A204.1 (cell line): Measurements from ENCODE around the gene FCN2.

Source experiments
- FAIRE-seq: peaks from 2 replicates; lab custom pipeline; 2012; peaks lifted over from hg19 to GRCh38; lab: Jason Lieb, UNC

FCN2 gene

GRCh38 chr9:134880484-134881312, at the start of gene FCN2:
TSS of gene FCN2 (plus strand) at chr9:134880810. CDS start at chr9:134880822, 12 bp downstream.
- FAIRE-seq, result no peak

DNA sequence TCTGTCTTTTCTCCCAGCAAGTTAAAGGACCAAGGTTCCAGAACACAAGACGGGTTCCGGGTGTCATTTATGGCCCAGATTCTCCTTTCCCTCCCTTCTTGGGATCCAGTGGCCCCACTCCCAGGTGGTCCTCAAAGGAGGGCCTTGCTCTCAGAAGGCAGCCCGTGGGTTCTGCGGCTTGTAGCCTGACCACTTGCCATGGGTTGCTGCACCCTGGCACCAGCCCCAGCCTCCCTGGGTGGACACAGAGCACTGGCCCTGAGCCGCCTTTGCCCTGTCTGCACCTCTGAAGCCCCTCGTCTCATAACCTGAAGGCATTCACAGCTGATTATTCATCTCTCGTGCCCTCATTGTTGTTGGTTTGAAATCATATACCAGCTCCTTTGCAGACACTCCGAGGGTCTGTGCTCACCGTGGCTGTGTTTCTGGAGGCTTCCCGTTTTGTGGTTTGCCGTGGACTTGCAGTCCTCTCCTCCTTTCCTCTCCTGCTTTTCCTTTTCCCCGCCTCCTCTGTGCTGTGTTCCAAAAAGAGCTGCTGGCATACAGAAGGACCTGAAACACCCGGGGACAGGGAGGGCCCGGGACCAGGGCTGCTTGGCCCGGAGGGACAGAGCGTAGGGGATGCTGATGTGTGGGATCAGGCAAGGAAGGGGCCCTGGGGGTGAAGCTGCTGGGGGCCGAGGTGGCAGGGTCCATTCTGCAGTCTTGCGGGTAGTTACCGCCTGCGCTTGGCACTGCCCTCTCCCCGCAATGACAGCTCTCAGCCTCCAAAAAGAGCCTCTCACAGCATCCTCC, 49.5 kb upstream of the FCN2 start:
- no peak for FAIRE-seq

- no peak for FAIRE-seq
Observed at GRCh38 chr9:134832471-134832870, 48.1 kb upstream of the FCN2 start.

DNA sequence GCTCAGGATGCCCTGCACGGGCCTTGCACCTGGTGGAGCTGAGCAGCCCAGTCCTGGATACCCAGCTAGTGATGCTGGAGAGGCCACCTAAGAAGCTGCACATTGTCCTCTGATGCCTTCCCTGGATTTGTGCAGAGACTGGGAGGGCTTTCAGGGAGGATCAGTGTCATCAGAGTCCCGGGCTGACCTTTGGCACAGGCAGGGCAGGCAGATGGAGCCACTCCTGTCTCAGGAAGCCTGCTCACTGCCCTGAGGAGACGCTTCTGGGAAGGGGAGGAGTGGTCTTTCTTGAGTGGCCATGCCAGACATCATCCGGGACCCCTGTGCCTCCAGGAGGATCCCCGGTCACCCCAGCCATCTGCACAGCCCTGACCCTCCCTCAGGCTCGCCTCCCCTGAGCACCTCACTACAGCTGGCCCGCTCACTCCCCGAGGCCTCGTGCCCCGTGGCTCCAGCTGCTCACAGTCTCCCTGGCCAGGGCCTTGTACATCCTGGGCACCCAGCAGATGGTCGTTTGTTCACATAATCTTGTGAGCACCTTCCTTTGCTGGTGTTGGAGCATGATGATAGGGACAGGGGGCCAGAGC, 47.2 kb upstream of the FCN2 start:
- FAIRE-seq, result no peak

DNA sequence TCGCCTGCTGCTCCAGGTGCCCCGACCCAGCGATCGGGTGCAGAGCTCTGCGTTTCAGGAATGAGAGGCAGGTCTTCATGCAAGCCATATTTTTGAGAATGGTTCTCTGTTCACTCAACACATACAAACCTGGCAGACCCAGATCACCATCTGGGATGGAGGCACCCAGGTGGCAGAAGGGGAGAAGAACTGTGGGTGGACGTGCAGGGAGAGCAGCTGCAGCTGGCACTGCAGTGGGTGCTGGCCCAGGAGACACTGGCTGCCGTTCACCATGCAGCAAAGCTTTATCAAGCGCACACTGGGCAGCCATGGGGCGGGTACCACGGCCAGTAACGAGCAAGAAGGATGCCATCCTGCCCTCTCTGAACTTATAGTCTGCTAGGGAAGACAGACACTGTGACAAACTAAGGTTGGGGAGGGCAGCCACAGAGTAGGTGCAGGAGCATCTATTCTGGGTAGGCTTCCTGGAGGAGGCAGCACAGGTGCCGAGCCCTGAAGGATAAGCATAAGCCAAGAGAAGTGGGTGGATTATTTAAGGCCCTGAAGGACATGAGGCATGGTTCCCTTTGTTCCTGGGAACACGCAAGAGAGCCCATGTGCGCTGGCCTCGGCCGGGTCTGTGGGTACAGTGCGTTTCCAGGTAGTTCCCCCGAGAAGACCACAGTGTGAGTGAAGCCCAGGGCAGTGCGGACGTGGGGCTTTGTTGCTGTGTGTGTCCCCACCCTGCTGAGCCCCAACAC, 46.2 kb upstream of the FCN2 start:
- FAIRE-seq, result no peak

DNA sequence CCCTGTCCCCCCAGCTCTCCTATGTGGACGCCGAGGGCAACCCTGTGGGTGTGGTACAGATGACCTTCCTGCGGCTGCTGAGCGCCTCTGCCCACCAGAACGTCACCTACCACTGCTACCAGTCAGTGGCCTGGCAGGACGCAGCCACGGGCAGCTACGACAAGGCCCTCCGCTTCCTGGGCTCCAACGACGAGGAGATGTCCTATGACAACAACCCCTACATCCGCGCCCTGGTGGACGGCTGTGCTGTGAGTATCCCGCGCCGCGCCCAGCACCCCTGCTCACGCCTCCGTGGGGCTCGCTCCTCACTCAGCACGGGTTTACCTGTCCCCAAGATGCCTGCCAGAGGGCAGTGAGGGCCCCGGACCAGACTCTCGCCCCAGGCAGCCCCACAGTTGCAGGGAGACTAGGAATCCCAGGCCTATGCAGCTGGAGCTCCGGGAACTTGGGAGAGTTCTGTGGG, 45.6 kb upstream of the FCN2 start:
- FAIRE-seq, result no peak

- no peak for FAIRE-seq
Observed at GRCh38 chr9:134835448-134835847, 45.2 kb upstream of the FCN2 start.

- no peak for FAIRE-seq
Observed at GRCh38 chr9:134835987-134836386, 44.6 kb upstream of the FCN2 start.

DNA sequence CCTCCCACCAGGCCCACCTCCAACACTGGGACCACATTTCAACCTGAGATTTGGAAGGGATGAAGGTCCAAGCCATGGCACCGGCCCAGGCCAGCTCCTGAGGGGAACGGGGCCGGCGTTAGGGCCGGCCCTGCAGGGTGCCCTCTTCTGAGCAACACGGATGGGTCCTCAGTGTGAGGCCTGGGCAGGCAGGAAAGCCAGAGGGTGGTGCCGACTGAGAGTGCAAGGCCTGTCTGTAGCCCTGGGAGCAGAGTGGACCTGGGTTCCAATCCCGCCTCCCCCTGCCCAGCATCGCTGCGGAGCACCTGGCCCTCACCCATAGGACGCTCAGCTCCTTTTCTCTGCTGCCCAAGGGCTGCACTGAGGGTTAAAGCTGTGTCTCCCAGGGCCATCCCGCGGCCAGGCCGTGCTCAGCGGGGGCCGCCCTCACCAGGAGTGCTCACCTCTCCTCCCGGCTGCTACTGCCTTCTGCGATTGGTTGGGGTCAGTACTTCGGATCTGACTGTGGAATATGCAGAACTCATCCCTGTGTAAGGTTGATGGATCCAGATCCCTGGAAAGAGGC, 44.1 kb upstream of the FCN2 start:
- no peak for FAIRE-seq

- no peak for FAIRE-seq
Observed at GRCh38 chr9:134837529-134837928, 43.1 kb upstream of the FCN2 start.

- FAIRE-seq, result no peak
Observed at GRCh38 chr9:134838651-134839454, 41.8 kb upstream of the FCN2 start.

DNA sequence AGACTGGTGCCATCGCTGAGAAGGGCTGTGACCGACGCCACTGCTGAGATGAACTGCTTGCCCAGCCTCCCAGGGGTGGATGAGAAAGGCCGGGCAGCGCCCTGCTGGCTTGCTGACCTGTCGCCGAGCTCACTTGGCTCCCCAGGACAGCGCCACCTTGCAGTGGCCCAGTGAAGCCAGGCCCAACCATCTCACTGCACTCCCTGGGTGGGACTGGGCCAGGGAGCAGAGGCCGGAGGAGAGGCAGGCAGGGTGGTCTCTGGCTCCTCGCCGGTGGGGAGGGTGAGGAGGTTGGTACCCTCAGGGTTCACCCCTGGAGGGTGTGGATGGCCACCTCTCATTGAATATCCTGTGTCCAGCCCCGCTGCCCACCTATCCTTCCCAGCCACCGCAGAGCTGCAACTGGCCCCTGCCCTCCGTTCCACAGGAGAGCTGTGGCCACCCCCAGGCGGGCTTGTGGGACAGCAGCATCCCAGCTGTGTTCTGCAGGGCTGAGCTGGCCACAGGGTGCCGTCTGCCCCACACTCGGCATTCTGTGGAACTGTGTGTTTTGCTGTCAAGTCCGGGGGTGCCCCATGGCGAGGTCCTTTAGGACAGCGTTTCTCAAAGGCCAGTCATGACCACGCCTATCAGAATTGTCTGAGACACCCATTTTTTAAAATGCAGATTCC, 41.0 kb upstream of the FCN2 start:
- no peak for FAIRE-seq

DNA sequence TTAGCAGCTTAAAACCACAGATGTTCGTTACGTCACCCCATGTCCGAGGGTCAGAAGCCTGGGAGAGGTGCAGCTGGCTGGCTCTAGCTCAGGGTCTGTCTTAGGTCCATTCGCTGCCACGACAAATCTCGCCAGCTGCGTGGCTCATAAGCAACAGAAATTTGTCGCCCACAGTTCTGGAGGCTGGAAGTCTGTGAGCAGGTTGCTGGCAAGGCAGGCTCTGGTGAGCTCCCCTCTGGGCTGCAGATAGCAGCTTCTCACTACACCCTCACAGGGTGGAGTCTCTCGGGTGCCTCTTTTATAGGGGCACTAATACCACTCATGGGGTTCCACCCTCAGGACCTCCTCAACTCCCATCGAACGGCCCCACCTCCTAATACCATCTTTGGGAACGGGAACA, 40.1 kb upstream of the FCN2 start:
- no peak for FAIRE-seq

DNA sequence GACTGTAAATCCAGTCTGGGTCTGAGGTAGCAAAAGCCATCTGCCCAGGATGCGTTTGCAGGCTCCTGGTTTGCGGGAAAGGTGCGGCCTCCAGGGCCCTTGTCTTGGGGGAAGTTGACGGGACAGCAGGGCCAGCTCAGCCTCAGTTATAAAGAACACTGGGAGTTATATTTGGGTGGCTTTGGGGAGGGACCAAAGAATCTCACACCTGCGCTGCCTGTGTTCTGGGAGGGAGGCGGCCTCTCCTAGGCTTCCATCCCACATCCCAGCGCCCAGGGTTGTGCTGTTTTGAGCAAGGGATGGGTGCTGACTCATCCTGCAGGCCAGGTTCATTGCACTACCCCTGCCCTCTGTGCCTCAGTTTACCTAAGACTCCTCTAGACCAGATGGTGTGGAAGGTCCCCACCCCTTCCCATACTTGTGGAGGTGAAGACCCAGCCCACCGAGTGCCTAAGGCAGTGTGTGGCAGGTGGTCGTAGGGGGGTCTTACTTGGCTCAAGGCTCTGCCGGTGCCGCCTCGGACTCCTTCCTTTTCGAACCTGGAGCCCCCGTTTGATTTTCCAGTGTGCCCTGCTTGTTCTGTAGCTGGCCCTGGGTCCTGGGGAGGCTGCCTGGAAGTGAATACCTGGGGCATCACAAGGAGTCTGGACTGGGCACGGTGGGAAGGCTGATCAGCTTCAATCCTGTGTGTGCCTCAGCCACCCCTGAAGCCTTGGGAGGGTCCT, 39.3 kb upstream of the FCN2 start:
- FAIRE-seq, result no peak

GRCh38 chr9:134842321-134842720, 38.3 kb upstream of the FCN2 start:
- no peak for FAIRE-seq

DNA sequence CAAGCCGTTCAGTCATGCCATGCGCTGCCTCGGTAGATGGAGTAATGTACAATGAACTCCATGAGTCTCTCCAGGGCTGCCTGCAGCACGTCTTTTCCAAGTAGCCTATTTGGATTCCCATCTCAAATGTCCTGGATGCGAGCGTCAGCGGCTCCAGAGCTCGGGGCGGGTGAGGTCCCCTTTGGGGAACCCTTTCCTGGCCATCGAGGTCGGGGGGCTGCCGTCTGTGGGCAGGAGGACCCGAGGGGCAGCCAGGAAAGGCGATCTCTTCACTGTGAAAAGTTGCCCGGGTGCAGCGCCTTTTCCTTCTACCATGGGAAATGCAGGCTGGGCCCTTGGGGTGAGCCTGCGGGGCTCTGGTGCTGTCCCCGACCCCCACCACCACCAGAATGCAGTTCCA, 36.9 kb upstream of the FCN2 start:
- no peak for FAIRE-seq

DNA sequence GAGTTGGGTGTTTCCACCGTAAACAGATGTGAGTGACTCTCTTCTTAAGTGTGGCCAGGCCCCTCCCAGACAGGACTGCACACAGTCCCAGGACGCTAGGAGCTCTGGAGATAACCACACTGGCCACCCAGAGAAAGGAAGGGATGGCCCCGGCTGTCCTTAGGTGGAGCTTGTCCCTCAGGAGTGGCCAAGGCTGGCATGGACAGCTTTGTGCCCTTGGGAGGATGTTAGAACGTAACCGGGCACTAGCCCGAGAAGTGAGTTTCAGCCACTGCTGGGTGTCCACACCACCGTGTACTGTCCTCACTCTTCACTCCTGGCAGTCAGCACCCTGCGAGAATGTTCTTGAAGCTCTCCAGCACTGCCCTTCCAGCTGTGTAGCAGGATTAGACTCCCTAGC, 35.8 kb upstream of the FCN2 start:
- FAIRE-seq, result no peak

- FAIRE-seq, result no peak
Observed at GRCh38 chr9:134846187-134846586, 34.4 kb upstream of the FCN2 start.

- no peak for FAIRE-seq
Observed at GRCh38 chr9:134846699-134847098, 33.9 kb upstream of the FCN2 start.

DNA sequence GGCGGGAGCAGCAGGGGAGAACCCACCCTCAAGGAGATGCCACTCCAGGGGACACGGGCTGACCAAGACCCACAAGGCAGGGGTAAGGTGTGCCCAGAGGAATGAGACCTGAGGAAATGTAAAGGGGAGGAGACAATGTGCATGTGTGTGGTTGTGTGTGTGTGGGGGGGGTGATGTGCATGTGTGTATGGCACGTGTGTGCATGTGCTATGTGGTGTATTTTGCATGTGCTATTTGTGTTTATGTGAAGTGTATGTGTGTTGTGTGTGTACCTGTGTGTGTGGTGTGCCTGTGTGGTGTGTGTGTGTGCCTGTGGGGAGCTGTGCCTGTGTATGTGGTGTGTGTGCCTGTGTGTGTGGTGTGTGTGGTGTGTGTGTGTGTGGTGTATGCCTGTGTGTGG, 33.5 kb upstream of the FCN2 start:
- no peak for FAIRE-seq
